ENCODE results near the gene LRP1B. TPM values are rescaled to one million over a fixed set of nuclear protein-coding genes. Genes with fewer than 3 reads are reported as not detected.

LRP1B gene
- total RNA-seq, 4 donors from 2014 or later, result 0.85 to 3.3 (median 1.1) TPM; not detected in 1

- TF ChIP-seq POLR2A (IDR thresholded peaks at IDR 0.05) (no peak), CTCF (IDR thresholded peaks at IDR 0.05) (no peak)
- H3K4me1 ChIP-seq, result no peaks in the 10 kb centered on the region
- no peaks in the 10 kb centered on the region for H3K9me3 ChIP-seq
- H3K27me3 ChIP-seq, result no peaks in the 10 kb centered on the region
- H3K4me3 ChIP-seq, result no peak overlapping the region
- H3K36me3 ChIP-seq, result no peaks in the 10 kb centered on the region
- H3K27ac ChIP-seq, result no peak overlapping the region
- DNase-seq, result no peak
Observed at GRCh38 chr2:141595316-141595920, 535.4 kb downstream of the LRP1B start.

- H3K9me3 ChIP-seq, result no peaks in the 10 kb centered on the region
- DNase-seq, result no peak
- no peaks in the 10 kb centered on the region for H3K27me3 ChIP-seq
- H3K27ac ChIP-seq, result no peak overlapping the region
- no peaks in the 10 kb centered on the region for H3K4me1 ChIP-seq
- H3K36me3 ChIP-seq, result no peaks in the 10 kb centered on the region
- H3K4me3 ChIP-seq, result no peak overlapping the region
- TF ChIP-seq CTCF (IDR thresholded peaks at IDR 0.05) (no peak), POLR2A (IDR thresholded peaks at IDR 0.05) (no peak)
Observed at GRCh38 chr2:141591787-141592186, 539.0 kb downstream of the LRP1B start.

GRCh38 chr2:141590620-141591019 is 540.2 kb downstream of the LRP1B start:
- Histone ChIP-seq H3K36me3 (no peaks in the 10 kb centered on the region), H3K27me3 (no peaks in the 10 kb centered on the region), H3K4me3 (no peak overlapping the region), H3K27ac (no peak overlapping the region), H3K4me1 (no peaks in the 10 kb centered on the region), H3K9me3 (no peaks in the 10 kb centered on the region)
- DNase-seq, result no peak
- TF ChIP-seq CTCF (IDR thresholded peaks at IDR 0.05) (no peak), POLR2A (IDR thresholded peaks at IDR 0.05) (no peak)

- TF ChIP-seq CTCF (IDR thresholded peaks at IDR 0.05), result no peak
- TF ChIP-seq POLR2A (IDR thresholded peaks at IDR 0.05), result no peak
- no peak for DNase-seq
- Histone ChIP-seq H3K27ac (no peak overlapping the region), H3K27me3 (no peaks in the 10 kb centered on the region), H3K36me3 (no peaks in the 10 kb centered on the region), H3K4me1 (no peaks in the 10 kb centered on the region), H3K4me3 (no peak overlapping the region), H3K9me3 (no peaks in the 10 kb centered on the region)
Observed at GRCh38 chr2:141589314-141589713, 541.5 kb downstream of the LRP1B start.

GRCh38 chr2:141586985-141587384 is 543.8 kb downstream of the LRP1B start:
- TF ChIP-seq POLR2A (IDR thresholded peaks at IDR 0.05) (no peak), CTCF (IDR thresholded peaks at IDR 0.05) (no peak)
- H3K27ac ChIP-seq, result no peak overlapping the region
- DNase-seq, result no peak

GRCh38 chr2:141582213-141582612 is 548.6 kb downstream of the LRP1B start:
- H3K27ac ChIP-seq, result no peak overlapping the region
- no peaks in the 10 kb centered on the region for H3K9me3 ChIP-seq
- no peaks in the 10 kb centered on the region for H3K4me1 ChIP-seq
- H3K36me3 ChIP-seq, result no peaks in the 10 kb centered on the region
- TF ChIP-seq CTCF (IDR thresholded peaks at IDR 0.05) (no peak), POLR2A (IDR thresholded peaks at IDR 0.05) (no peak)
- no peak overlapping the region for H3K4me3 ChIP-seq
- no peak for DNase-seq
- H3K27me3 ChIP-seq, result no peaks in the 10 kb centered on the region

More at GRCh38 chr2:141586985-141587384, 543.8 kb downstream of the LRP1B start:
- H3K4me3 ChIP-seq, result no peak overlapping the region
- H3K9me3 ChIP-seq, result no peaks in the 10 kb centered on the region
- no peaks in the 10 kb centered on the region for H3K27me3 ChIP-seq
- no peaks in the 10 kb centered on the region for H3K36me3 ChIP-seq
- no peaks in the 10 kb centered on the region for H3K4me1 ChIP-seq

Data from Peyer's patch (tissue), 4 donors.